NOMO-1 (cell line): Measurements from ENCODE around the gene BAHD1.

Experiments
- DNase-seq, 2 experiments: peaks; one replicate each; lab custom pipeline; 2025; ENCODE audit not compliant: unreplicated experiment in 2 of 2; lab: John Stamatoyannopoulos, UW

The BAHD1 gene

DNA sequence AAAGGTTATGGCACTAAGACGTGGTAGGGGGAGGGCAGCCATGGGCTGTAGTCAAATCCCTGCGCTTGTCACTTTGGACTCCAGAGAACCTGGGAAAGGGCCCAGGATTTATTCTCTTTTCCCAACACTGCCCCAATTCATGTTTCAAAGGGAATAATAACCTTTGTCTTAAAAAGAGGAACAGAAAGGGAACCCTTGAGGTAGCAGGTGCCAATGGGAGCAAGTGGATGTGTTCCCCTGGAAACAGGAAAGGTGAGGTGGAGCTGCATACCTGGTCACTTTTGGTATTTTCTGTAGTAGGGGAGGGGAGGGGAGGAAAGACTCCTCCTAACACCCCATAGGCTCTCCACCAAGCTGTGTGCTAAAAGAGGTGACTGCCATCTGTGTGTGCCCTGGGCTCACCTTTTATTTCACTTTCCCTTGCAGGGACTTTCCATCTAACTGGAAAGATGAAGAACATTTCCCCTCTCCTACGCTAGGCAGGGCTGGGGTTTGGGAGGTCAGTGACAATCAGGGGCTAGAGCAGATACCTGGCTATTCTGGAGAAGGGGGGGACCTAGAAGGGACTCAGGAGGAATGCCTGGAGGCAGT is 23.9 kb downstream of the BAHD1 start:
- DNase-seq: no peak

DNA sequence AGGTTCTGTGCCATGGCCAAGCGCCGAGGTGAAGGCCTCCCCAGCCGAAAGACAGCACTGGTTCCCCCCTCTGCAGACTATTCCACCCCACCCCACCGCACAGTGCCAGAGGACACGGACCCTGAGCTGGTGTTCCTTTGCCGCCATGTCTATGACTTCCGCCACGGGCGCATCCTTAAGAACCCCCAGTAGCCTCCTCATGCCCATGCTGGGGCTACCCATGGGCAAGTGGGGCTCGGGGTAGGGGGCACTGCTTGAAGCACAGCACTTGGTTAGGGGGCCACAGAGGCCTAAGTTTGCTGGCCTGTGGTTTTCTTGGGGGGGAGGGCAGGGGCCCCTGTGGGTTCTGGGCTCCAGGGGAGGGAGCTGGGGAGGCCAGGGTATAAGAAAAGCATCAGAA is 25.2 kb downstream of the BAHD1 start:
- DNase-seq: no peak

DNA sequence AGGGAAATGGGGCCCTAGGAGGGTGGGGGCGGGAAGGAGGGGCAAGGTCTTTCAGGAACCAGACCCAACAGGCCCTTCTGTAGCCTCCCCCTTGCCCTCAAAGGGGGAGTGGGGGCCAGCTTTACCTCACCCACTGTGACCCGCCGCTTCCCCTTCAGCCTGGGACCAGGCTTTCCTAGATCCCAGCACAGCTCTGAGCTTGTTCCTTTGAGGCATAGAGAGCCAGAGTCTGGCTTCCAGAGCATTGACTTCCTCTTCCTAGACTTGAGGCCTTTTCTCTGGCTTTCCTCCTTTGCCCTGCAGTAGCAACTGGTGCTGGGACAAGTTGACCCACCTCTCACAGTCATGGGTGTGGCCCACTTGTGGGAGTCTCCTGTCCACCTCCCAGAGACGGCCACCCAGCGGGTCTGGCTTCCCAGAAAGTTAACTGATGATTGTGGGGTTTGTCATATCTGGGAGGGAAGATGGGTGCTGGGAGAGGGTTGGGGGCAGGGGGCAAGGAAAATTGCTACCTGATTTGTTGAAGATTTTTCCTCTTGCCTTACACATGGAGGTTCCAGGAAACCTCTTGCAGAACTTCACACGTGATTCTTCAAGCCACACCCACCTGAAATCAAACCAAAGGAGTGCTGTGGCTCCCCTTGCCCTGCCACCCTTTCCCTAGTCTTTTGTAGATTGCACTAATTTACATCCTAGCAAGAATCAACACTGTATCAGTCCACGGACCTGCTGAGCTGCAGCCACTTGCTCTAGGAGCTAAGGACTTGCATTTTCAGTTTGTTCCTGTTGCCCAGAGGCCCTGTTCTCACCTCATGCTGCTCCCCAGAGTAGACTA is 25.9 kb downstream of the BAHD1 start:
- DNase-seq: no peak

DNA sequence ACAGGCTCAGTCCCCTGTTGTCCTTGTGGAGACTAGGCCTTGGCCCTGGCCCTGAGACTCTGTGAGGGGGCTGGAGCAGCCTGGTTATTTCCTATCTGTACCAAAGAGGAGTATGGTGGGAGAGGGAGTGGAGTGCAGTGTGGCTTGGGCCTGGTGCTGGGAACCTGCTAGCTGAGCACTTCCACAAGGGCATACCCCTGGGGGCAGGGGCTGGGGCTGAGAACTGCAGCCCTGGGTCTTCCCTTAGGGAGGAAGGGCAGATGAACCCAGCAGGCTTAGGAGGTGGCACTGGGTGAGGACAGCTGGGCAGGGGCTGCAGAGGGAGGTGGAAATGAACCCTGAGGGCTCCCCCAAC is 26.5 kb downstream of the BAHD1 start:
- DNase-seq: no peak

DNA sequence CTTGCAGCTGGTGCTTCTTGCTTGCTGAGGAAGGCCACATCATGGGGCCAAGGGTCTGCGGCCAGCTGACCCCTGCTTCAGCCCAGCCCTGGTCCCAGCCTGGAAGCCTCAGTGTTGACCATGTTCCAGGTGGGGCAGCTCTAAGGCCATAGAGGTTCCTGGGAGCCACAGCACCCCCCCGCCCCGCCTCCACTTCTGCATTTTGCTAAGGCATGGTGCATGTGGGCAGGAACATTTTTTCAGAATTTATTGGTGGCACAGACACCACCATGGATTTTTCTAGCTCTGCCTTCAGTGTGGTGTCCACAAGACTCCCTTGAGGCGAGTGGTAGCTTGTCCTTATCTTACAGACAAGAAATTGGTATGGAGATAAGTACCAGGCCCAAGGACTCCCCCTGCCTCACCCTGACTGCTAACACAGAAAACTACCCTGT is 28.2 kb downstream of the BAHD1 start:
- no peak for DNase-seq

DNA sequence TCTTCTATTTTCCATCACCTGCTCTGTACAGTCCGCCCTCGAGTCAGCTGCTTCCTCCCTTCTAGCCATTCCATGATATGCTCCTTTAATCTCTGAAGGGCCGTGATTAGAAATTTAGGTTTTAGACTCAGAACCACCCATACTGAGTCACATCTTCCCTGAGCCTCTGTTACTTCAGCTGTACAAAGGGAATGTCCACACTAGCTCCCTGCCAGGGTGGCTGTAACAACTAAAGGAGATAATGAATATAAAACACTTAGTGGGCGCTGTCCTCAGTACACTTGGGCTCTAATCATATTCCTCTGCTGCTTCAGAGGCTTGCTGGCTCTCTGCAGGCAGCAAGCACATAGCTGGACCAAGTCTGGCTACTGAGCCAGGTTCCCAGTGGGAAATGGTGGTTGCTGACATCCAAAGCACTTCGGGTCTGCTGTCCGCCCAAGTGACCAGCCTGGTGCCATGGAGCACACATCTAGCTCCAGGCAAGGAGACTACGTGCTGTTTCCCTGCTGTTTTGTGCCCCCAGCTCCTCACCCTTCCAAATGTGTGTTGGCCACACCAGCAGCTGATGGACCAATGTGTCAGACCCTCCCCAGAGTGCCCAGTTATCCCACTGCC is 29.1 kb downstream of the BAHD1 start:
- no peak for DNase-seq

DNA sequence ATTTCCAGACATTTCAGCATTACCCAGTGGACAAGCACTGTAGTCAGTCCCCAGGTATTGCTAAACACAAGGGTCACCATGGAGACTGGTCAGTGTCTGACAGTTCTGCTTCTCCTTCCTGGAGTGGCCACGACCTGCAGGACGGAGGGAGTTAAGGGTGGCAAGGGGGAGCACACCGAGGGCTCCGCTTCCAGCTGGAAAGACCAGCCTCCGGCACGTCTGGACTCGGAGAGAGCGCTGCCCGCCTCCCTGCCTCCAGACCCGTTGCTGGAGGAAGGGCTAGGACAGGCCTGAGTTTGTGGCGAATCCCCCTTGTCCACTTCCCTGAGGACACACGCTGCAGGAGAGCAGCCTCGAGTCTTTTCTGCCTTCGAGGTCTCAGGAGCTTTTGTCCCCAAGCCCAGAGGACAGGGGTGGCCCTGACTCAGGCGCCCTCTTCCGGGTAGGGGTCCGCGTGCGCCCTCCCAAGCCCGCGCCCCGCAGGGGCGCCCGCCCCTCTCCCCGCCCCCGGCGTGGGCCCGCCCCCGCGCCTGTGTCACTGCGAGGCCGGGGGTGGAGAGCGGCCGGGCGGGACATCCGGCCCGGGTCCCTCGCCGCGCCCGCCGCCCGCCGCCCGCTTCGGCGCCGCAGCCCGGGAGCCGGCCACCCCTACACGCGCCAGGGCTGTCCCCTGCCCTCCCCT is 29.8 kb downstream of the BAHD1 start, which contains the start of gene CHST14:
Gene CHST14 (plus strand): TSS at position 562 of the 682 bp plus-strand sequence. CDS start 230 bp downstream, outside the sequence.
- DNase-seq: peak; percentile 51 to 61

DNA sequence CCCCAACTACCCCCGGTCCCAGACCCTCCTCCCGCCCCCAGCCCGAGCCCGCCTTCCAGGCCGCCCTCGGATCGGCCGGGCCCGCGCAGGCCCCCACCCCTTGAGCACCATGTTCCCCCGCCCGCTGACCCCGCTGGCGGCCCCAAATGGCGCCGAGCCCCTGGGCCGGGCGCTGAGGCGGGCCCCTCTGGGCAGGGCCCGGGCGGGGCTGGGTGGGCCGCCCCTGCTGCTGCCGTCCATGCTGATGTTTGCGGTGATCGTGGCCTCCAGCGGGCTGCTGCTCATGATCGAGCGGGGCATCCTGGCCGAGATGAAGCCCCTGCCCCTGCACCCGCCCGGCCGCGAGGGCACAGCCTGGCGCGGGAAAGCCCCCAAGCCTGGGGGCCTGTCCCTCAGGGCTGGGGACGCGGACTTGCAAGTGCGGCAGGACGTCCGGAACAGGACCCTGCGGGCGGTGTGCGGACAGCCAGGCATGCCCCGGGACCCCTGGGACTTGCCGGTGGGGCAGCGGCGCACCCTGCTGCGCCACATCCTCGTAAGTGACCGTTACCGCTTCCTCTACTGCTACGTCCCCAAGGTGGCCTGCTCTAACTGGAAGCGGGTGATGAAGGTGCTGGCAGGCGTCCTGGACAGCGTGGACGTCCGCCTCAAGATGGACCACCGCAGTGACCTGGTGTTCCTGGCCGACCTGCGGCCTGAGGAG is 30.5 kb downstream of the BAHD1 start:
- peak; percentile 38 to 57 for DNase-seq

DNA sequence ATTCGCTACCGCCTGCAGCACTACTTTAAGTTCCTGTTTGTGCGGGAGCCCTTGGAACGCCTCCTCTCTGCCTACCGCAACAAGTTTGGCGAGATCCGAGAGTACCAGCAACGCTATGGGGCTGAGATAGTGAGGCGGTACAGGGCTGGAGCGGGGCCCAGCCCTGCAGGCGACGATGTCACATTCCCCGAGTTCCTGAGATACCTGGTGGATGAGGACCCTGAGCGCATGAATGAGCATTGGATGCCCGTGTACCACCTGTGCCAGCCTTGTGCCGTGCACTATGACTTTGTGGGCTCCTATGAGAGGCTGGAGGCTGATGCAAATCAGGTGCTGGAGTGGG is 31.0 kb downstream of the BAHD1 start:
- DNase-seq: peak in 1 of 2 experiments; percentile 57

DNA sequence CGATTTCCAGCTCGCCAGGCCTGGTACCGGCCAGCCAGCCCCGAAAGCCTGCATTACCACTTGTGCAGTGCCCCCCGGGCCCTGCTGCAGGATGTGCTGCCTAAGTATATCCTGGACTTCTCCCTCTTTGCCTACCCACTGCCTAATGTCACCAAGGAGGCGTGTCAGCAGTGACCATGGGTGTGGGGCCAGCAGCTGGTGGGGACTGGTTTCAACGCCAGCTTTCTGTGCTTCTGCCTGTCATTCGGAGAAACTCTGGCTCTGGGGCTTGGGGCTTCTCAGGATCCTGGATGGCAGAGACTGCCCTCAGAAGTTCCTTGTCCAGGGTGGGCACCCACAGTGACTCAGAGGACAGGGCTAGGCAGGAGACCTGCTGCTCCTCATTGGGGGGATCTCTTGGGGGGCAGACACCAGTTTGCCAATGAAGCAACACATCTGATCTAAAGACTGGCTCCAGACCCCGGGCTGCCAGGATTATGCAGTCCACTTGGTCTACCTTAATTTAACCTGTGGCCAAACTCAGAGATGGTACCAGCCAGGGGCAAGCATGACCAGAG is 31.5 kb downstream of the BAHD1 start:
- DNase-seq: no peak

DNA sequence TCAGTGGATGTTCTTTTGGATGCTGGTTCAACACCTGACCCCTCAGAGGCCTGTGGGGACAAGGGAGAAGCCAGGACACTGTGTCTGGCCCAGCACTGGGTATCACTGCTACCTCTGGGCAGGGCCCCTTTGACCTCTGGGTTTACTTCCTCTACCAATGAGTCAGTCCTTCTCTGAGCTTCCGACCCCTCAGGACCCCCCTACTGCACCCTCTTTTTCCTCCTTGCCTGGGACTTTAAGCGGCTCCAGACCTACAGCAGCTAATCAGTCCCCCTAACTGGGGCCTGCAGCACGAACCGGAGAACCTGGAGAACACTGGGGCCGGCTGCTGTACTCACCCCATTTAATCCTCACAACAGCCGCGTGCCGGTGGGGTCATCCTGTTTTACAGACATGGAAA is 33.8 kb downstream of the BAHD1 start:
- no peak for DNase-seq

DNA sequence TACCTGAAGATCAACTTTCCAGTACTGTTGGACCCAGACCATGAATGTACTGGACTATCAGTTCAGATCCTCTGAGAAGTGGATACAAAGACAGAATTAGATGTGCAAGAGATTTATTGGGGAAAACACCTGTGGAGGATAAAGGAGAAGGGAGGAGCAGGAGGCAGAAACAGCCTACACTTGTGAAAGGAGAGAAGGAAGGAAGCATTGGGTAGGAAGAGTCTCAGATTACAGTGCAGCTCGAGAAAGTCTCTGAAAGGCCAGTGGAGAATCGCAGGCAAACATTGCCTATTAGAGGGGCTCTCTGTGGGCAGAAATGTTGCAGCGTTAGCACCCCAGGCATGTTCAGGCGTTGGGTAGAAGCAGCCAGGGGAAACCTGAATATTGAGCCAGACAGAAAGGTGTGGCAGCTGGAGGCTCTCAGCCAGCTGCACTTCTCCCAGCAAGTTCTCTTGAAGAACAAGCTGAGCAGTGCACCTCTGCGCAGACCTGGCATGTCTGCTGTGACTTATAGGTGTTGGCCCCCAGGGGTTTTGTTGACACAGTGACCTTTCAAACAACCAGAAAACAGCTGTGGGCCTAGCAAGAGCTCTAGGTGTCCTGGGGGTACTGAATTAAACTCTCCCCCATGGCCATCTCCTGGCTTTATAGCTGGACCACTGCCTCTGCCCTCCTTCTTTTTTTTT is 37.0 kb downstream of the BAHD1 start:
- no peak for DNase-seq

DNA sequence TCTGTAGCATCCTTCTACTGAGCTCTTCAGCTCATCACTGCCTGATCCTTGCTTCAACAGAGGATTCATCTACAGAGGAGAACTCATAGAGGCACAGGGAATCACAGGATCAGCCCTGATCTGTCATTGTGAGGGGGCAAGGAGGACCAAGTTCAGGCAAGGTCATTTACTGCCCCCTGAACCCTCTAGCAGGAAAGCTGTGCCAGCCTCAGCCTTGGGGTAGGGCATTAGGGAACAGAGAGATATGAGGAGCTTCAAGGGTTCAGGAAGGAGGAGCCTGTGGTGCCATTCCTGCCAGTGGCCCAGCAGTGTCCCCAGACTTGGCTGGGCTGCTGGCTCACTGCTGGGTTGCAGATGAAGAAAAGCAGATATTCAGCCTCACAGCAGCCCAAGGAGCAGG is 38.3 kb downstream of the BAHD1 start:
- DNase-seq: no peak

DNA sequence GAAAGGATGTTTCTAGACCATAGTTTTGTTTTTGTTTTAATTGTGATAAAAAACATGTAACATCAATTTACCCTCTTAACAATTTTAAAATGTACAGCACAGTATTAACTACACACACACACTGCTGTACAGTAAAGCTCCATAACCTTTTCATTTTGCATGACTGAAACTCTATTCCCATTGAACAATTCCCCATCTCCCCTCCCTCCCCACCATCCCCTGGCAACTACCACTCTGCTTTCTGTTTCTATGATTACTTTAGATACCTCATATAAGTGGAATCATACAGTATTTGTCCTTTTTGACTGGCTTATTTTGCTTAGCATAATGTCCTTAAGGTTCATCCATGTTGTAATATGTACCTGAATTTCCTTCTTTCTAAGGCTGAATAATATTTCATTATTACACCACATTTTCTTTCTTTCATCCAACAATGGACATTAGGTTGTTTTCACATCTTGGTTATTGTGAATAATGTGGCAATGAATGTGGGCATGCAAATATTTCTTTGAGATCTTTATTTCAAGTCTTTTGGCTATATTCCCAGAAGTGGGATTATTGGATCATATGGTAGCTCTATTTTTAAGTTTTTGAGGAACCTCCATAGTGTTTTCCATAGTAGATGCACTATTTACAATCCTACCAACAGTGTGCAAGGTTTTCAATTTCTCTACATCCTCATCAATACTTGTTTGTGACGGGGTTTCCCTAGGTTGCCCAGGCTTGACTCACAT is 40.8 kb downstream of the BAHD1 start:
- DNase-seq: no peak

DNA sequence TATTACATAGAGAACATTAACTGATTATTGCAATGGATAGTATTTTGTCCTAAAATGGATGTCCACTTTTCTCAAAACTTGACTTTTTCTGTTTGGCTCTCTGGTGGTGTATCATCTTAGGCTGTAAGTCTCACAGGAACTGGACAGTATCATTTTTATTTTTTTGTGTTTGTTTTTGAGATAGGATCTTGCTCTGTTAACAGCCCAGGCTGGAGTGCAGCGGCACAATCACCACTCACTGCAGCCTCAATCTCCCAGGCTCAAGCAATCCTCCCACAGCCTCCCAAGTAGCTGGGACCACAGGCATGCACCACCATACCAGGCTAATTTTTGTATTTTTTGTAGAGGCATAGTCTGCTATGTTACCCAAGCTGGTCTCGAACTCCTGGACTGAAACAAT is 43.2 kb downstream of the BAHD1 start:
- DNase-seq: no peak

DNA sequence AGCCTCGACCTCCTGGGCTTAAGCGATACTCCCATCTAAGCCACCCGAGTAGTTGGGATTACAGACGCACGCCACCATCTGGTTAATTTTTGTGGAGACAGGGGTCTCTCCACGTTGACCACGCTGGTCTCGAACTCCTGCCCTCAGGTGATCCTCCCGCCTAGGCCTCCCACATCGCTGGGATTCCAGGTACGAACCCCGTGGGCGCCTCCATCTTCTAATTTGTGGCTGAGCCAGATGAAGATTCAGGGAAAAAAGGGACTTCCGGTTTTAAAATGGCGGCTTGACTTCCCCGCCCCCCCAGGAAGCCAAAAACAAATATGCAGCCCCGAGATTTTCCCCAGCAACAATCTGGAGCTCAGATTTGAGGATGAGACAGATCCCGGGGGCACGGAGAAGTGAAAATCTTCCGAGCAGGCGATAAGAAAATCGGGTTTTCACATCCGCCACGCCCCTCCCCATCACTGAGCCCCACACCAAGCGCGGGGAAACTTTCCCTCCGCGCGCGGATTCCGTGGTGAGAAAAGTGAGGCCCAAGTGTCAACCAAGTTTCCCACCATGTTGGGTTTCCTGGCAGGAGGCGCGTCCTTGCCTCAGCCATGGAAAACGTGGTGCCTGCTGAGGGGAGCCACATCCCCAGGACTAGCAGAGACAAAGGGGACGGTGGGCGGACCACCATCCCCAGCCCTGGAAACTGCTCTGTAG is 45.5 kb downstream of the BAHD1 start:
- DNase-seq: peak in 1 of 2 experiments; percentile 15

DNA sequence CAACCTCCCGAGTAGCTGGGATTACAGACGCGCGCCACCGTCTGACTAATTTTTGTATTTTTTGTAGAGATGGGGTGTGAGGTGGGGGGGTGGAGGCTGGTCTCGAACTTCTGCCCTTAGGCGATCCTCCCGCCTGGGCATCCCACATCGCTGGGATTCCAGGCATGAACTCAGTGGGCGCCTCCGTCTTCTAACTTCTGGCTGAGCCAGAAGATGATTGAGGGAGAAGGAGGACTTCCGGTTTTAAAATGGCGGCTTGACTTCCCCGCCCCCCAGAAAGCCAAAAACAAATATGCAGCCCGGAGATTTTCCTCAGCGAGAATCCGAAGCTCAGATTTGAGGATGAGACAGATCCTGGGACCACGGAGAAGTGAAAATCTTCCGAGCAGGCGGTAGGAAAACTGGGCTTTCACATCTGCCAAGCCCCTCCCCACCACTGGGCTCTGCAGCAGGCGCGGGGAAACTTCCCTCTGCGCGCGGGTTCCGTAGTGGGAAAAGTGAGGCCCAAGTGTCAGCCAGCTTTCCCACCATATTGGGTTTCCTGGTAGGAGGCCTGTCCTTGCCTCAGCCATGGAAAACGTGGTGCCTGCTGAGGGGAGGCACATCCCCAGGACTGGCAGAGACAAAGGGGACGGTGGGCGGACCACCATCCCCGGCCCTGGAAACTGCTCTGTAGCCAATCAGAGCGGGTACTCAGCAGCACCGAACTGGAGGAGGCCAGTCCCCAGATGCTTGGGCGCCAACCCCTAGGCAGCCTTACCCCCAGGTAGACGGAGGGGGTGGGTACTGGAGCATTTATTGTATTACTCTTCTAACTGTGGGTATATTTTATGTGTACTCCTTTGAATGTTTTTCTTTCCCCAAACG is 47.3 kb downstream of the BAHD1 start:
- no peak for DNase-seq
